ENCODE results near the gene ARMC9. TPM values are rescaled to one million over a fixed set of nuclear protein-coding genes. Genes with fewer than 3 reads are reported as not detected.

ARMC9 gene
- total and polyA plus RNA-seq, 8 donors, result 3.7 to 15.0 (median 8.1) TPM

- no peak for TF ChIP-seq CTCF (IDR thresholded peaks at IDR 0.05)
- H3K9me3 ChIP-seq, result no peaks in the 10 kb centered on the region
- H3K27ac ChIP-seq, result peak overlapping the region in 1 of 4 donors; percentile 17
- no peak overlapping the region for H3K4me3 ChIP-seq
- intact Hi-C loops (cut with DNase I), result no loop called here
- no peak for DNase-seq
- 70 to 76% methylated on average over 15 of the region's 15 CpGs for WGBS, 2 donors
- FAIRE-seq, result no peak
- ATAC-seq, result peak; percentile 15 to 61 (median 31)
- no peaks in the 10 kb centered on the region for H3K27me3 ChIP-seq
- no peaks in the 10 kb centered on the region for H3K36me3 ChIP-seq
- peaks cover 0 to 19% (median 0%) of the 10 kb centered on the region in 3 donors for H3K4me1 ChIP-seq
Measured at GRCh38 chr2:231244382-231245248, 46.2 kb downstream of the ARMC9 start.

GRCh38 chr2:231245249-231246094 is 47.0 kb downstream of the ARMC9 start:
- no peaks in the 10 kb centered on the region for H3K27me3 ChIP-seq
- ATAC-seq (peak; percentile 57 to 81 (median 68)), DNase-seq (peak in 3 of 6 donors; percentile 20 to 42 (median 28)), FAIRE-seq (no peak)
- H3K9me3 ChIP-seq, result no peaks in the 10 kb centered on the region
- 38 to 39% methylated on average over 14 of the region's 14 CpGs for WGBS, 2 donors
- no peaks in the 10 kb centered on the region for H3K36me3 ChIP-seq
- intact Hi-C loops (cut with DNase I), result no loop called here
- H3K27ac ChIP-seq, result peak overlapping the region in 1 of 4 donors; percentile 17
- TF ChIP-seq CTCF (IDR thresholded peaks at IDR 0.05), result no peak
- no peak overlapping the region for H3K4me3 ChIP-seq
- peaks cover 0 to 19% (median 0%) of the 10 kb centered on the region in 3 donors for H3K4me1 ChIP-seq

- FAIRE-seq, result no peak
- no peak overlapping the region for H3K4me3 ChIP-seq
- WGBS, 2 donors, result 77 to 79% methylated on average over 7 of the region's 7 CpGs
- TF ChIP-seq CTCF (IDR thresholded peaks at IDR 0.05), result no peak
- no peak overlapping the region for H3K27ac ChIP-seq
- no peaks in the 10 kb centered on the region for H3K27me3 ChIP-seq
- peak in 3 of 4 donors; percentile 37 to 46 (median 45) for ATAC-seq
- H3K36me3 ChIP-seq, result no peaks in the 10 kb centered on the region
- intact Hi-C loops (cut with DNase I), result no loop called here
- no peaks in the 10 kb centered on the region for H3K9me3 ChIP-seq
- no peak for DNase-seq
- H3K4me1 ChIP-seq, result peaks cover 0 to 19% (median 0%) of the 10 kb centered on the region in 3 donors
Measured at GRCh38 chr2:231246171-231246842, 47.9 kb downstream of the ARMC9 start.

- FAIRE-seq (no peak), ATAC-seq (no peak), DNase-seq (no peak)
- 95 to 96% methylated on average over 5 of the region's 5 CpGs for WGBS, 2 donors
- Histone ChIP-seq H3K4me1 (peaks cover 0 to 9% (median 0%) of the 10 kb centered on the region in 3 donors), H3K9me3 (no peaks in the 10 kb centered on the region), H3K36me3 (no peaks in the 10 kb centered on the region), H3K27me3 (no peaks in the 10 kb centered on the region), H3K4me3 (no peak overlapping the region), H3K27ac (no peak overlapping the region)
- intact Hi-C loops (cut with DNase I), result no loop called here
- TF ChIP-seq CTCF (IDR thresholded peaks at IDR 0.05), result no peak
Measured at GRCh38 chr2:231250146-231250545, 51.7 kb downstream of the ARMC9 start.
